GDM1 (cell line): Measurements from ENCODE around the gene PPIA.
A peak's percentile ranks its signal among the peaks of the same experiment; 100 is the strongest.

Experiments
- DNase-seq: peaks from one replicate; lab custom pipeline; 2025; lab: John Stamatoyannopoulos, UW

Gene PPIA

DNA sequence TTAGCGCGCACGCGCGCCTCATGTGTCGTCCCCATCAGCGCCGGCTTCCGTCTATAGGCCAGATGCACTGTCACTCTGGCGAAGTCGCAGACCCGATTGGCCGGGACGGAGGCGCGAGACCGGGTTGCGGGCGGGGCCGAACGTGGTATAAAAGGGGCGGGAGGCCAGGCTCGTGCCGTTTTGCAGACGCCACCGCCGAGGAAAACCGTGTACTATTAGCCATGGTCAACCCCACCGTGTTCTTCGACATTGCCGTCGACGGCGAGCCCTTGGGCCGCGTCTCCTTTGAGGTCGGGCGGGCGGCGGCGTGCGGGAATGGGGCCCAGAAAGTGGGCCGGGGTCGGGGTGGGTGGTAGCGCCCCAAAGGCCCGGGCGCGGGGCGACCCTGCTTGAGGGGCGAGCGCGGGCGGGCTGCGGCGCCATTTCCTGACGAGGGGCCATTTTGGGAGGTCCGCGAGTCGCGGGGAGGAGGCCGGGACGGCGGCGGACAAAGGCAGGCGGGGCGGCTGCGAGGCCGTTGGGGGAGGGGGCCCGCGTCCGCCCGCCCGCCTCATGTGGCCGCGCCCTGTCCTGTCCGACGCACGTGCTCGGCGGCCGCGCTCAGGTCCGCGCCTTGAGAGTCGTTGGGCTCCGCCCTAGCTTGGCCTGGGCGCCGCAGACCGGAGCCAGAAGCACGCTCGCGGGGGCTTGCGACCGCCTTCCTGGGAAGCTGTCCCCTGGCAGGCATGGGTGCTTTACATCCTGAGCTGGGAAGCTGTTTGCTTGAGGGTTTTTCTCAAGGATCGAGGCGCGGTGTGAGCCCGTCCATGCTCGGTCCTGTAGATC is at the start of gene PPIA:
Gene PPIA, plus strand, starts transcription at position 178 of the 825 bp plus-strand sequence. Its CDS starts 44 bp downstream, at position 222.
- peak; percentile 96 for DNase-seq

DNA sequence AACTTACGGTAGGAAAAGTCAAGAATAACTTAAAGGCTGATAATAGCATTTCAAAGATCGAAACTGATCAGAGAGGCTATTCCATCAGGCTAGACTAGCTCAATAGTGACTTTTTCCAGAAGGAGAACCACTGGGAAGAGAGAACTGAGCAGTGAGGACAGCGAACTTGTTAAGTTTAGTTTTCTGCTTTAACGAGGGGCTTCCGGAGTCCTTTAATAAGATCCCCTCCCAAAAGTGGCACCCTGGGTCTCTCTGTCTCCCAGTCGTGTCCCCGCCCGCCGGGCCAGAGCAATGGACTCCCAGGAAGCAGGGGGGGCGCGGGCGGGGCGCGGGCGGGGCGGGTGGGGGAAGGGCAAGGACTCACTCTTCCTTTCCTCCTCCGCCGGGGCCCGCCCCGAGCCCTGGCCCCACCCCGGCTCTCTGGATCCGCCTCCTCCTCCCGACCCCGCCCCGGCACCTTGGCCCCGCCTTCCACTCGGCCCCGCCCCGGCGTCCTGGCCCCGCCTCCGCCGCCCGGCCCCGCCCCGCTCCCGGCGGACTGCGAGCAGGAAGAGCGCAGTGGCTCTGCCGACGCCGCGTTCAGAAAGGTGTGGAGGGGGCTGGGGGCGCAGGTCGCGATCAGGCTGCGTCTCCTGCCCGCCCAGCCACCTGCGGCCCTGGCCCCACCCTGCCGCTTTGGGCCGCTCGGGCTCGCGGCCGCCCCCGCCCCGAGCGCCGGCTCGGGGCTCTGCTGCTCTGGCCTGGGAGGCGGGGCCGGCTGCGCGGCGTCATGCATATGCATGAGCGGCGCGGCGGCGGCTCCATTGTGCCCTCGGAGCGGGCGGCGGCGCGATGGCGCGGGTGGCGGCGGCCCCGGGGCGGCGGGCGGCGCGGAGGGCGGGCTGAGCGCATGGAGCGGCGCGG is 48.2 kb upstream of the PPIA start, which contains the start of gene ZMIZ2:
Gene ZMIZ2, plus strand, starts transcription at position 803 of the 903 bp plus-strand sequence. CDS start 7,403 bp downstream, outside the sequence.
- peak; percentile 86 for DNase-seq

DNA sequence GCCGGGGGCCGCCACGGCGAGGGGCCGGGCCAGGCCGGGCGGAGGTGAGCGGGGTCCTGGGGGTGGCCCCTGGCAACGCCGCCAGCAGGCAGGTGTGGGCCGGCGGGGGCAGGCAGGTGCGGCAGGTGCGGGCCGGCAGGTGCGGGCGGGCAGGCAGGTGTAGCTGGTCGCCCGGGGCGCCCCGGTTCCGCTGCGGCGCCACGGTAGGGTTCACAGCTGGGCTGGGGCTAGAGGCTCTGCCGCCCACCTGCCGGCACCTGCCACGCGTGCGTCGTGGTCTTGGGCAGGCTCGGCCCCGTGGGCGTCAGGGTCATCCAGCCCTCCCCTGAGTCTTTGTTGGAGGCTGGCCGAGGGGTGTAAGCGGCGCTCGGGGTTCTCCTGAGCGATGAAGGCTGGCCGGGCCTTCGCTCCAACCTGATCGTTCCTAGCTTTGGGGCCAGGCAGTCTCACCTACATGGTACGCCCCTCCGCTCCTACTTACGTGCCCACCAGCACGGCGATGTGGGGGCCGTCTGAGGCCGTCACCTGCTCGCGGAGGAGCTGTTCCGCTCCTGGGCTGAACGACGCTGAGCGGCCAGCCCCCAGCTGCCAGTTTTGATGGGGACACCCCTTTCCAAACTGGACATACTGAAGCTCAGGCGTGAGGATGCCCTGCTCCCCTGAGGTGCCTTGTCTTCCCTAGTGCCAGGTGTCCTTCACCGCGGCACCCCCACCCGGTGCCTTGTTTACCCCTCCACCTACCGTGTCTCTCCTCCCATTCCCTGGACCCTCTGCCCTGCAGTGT is 47.3 kb upstream of the PPIA start:
- no peak for DNase-seq

DNA sequence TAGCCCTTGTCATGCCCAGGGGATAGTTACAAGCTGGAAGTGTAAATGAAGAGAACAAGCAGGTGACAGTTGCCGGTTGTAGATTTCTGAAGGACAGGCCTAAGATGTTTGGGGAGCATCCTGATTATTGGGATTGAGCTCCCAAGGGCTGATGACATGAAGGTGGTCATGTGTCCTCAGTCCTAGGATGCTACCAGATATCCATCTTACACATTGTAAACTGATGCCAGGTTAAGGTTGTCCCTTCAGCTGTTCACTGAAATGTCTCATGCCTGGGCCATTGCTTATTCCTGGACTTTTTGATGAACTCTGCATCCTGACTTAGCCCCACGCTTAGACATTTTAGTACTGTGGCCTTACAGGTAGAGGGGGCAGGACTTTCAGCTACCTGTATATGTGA is 46.5 kb upstream of the PPIA start:
- DNase-seq = no peak

GRCh38 chr7:44750424-44750823 is 46.1 kb upstream of the PPIA start:
- DNase-seq = no peak

DNA sequence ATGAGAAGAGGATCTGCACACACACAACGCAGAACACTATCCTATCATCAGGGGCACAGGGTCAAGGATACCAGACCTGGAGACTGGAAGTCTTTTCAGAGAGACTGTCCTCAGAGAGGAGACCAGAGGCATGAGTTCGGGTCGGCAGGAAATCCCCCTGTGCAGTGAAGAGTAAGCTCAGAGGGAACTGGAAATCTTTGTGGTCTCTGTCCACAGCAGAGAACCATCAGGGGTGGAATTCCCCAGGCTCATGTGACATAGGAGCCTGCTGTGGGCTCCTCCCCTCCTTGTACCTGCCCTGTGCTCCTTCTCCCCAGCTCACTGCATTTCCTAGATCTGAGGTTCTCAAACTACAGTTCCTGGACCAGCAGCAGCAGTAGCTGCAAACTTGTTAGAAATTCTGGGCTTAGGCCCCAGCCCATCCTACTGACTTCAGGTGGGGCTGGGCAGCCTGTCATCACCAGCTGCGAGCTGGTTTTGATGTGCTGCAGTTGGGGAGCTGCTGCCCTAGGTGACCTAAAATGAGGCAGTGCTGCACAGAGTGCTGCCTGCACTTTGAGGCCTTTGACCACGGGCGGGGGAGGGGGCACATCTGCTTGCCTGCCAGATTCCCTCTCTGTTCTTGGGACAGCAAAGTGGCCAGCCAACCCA is 45.4 kb upstream of the PPIA start:
- no peak for DNase-seq

DNA sequence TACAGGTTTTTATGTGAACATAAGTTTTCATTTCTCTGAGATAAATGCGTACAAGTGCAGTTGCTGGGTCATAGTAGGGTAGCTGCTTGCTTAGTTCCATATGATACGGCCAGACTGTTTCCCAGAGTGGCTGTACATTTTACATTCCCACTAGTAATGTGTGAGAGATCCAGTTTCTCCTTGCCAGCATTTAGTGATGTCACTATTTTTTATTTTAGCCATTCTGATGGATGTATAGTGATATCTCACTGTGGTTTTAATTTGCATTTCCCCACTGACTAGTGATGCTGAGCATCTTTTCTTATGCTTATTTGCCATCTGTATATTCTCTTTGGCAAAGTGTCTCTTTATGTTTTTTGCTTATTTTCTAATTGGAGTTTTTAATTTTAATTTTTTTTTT is 43.7 kb upstream of the PPIA start:
- DNase-seq = no peak

DNA sequence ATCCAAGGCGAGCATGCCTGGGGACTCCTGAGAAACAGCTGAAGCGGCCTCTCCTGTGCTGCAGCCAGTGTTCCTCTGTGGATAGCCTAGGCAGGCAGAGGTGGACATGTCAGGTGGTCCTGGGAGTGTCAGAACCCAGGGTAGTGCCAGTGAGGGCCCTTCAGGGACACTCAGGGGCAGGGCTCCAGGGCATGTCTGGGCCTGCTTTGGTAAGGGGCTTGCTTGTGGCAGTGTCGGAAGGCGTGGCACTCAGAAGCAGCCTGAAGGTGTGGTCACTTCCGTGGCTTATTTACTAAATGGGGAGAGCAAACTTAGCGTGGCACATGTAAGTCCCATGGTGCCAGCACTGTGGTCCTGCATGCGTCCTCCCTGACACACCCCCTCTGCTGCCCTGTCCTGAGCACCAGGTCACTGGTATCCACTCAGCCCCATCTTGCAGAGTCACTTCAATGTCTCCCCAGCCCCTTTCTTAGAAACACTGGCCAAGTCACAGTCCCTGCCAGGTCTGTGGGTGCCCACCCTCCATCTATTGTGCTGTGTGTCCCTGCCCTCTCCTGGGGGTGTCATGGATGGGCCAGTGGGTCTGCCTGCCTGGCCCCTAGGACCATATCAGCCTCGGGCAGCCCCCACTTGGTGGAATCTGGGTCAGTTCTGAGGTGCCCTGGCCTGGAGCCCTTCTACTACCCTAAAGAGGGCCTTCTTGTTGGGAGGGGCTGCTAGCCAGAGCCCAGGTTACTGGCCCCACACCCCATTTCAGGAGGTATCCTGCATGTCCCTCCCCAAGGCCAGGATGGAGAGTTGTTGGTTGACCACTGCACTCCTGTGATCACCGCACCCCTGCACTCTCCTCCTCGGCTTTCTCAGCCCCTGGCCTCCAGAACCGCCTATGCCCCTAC is 41.4 kb upstream of the PPIA start:
- no peak for DNase-seq

DNA sequence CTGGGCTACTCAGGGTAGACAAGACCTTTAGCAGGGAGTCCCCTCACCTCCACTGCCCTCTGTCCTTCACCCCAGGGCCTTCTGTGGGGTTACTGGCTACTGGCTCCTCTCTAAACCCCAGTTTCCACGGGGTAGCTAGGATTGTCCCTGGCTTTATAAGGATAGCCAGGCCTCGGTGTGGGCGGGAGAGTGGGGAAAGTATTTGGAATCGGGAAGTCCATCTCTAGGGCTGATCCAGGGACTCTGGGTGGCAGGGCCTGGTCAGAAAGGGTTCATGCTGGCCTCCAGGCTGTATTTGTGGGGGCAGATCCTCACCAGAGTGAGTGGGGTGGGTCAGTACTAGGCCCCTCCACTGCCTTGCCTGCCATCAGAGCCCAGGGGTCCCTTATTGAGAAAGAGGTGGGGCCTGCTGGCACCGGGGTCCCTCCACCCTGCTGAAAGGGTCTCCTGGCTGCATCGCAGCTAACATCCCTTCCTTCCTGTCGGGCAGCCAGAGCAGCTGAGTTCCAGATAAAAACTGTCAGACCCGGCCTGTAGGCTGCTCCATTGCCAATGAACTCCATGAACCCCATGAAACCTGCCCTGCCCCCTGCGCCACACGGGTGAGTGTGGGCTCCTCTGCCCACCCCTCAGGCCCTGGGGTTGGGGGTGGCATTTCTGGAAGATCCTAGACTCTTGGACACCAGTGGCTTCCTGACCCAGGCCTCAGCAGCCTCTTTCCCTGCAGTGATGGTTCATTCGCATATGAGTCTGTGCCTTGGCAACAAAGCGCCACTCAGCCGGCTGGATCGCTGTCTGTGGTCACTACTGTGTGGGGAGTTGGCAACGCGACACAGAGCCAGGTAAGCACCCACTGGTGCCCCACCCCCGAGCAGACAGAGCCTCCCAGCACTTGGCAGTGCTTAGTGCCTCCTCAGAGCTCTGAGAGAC is 40.5 kb upstream of the PPIA start:
- no peak for DNase-seq

DNA sequence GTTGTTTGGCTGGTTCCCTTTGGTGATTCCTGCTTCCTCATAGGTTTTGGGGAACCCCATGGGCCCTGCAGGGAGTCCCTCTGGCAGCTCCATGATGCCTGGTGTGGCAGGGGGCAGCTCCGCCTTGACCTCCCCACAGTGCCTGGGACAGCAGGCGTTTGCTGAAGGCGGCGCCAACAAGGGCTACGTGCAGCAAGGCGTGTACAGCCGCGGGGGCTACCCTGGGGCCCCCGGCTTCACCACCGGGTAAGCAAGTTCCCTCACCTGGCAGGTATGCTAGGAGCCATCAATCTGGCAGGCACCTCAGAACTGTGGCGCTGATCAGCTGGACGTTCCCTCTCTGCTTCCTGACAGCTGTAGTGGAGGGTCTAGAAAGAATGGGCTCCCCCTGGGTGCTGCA is 39.6 kb upstream of the PPIA start:
- no peak for DNase-seq

DNA sequence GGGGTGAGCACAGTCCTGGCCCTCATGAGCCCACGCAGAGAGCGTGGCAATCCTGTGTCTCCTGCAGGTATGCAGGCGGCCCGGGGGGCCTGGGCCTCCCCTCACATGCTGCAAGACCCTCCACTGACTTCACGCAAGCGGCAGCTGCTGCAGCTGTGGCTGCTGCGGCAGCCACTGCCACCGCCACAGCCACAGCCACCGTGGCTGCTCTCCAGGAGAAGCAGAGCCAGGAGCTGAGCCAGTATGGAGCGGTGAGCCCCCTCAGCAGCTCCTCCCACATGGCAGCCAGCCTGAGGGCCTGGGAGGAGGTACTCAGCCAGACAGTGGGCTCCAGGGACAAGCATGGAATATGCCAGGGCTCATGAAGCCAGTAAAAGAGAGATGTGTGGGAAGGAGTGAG is 39.2 kb upstream of the PPIA start:
- DNase-seq = no peak

GRCh38 chr7:44757739-44758138 is 38.7 kb upstream of the PPIA start:
- DNase-seq = no peak

- DNase-seq = no peak
Measured at GRCh38 chr7:44759246-44759645, 37.2 kb upstream of the PPIA start.

DNA sequence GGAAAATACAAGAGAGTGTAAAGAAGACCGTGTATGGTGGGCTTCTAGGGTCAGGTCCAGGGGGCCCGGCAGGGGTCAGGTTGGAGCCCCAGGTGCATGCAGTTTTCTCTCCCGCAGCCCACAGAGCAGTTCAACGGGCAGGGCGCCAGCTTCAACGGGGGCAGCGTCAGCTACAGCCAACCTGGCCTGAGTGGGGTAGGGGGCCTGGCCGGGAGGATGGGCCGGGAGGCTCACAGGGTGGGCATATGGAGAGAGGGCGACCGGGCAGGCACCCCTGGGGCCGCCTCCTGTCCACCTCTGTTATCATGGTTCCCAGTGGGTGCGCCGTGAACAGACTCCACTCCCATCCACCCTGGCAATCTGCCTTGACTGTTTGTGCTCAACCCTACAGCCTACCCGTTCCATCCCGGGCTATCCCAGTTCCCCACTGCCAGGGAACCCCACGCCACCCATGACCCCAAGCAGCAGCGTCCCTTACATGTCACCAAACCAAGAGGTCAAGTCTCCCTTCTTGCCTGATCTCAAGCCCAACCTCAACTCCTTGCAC is 36.4 kb upstream of the PPIA start:
- DNase-seq = no peak

DNA sequence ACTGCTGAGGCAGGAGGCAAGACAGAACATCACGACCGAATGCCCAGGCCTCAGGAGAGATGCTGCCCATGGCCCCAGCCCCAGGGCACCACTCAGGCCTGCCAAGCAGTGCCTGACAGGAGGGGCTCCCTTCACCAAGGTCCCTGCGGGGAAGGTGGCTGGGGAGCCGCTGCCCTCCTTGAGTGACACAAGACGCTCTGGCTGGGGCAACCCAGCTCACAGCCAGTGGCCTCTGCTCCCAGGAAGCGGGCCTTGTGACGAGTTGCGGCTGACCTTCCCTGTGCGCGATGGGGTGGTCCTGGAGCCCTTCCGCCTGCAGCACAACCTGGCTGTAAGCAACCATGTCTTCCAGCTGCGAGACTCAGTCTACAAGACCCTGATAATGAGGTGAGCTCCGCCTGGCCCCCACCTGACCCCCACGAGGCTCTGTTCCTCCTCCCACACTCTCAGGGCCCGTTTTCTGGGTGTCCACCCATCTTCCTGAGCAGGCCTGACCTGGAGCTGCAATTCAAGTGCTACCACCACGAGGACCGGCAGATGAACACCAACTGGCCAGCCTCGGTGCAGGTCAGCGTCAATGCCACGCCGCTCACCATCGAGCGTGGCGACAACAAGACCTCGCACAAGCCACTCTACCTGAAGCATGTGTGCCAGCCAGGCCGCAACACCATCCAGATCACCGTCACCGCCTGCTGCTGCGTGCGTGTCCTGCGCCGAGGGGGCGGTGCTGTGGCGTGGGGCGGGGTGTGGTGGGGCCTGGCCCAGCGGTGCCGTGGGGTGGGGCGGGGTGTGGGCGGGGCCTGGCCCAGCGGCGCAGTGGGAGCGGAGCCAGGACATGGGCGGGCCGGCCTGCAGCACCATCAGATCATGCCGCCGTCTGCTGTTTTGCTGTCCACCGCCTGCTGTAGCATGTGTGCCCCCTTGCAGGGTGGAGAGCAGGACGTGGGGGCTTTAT is 35.0 kb upstream of the PPIA start:
- no peak for DNase-seq

GRCh38 chr7:44762300-44762699 is 34.2 kb upstream of the PPIA start:
- DNase-seq = no peak

DNA sequence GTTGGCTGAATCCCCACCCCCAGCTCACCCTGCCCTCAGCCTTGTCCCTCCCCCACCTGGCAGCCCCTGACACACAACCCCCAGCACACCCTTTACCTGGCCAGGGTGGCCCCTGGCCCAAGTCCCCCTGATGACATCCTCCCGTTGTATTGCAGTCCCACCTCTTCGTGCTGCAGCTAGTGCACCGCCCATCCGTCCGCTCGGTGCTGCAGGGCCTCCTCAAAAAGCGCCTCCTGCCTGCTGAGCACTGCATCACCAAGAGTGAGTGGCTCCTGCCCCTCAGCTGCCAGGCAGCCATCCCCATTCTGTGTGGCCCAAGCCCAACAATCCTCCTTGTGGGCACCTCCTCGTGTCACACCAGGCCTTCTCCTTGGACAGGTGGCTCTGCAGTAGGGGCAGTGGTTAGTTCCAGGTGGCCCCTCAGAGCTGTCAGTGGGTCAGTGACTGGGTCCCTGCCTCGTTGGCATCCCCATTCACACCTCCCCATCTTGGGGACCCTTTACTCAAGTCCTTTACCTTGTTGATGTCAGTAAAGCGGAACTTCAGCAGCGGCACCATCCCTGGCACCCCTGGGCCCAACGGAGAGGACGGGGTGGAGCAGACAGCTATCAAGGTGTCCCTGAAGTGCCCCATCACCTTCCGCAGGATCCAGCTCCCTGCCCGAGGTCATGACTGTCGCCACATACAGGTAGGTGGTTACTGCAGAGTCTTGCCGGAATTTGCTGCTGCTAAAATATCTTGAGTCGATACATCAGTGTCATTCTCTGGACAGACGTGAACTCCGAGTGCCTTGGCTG is 33.6 kb upstream of the PPIA start:
- no peak for DNase-seq
